PFSK-1 (cell line): ENCODE measurements around the gene KMT5C.

Experiments
- FOXP2 ChIP-seq: optimal IDR thresholded peaks from 2 replicates; pipeline ENCODE3; 2011; ENCODE audit warnings: borderline replicate concordance, control low read depth, inconsistent platforms; ENCODE audit not compliant: insufficient read depth; ENCODE audit errors: extremely low read length, extremely low read depth
- POLR2AphosphoS5 ChIP-seq: IDR thresholded peaks from 2 replicates; pipeline ENCODE4 v1.6.1; 2012; ENCODE audit warnings: low read depth, mild to moderate bottlenecking, control low read depth, low read length, moderate library complexity
- SIN3A ChIP-seq: IDR thresholded peaks from 2 replicates; pipeline ENCODE4 v1.6.1; 2012; ENCODE audit warnings: mild to moderate bottlenecking, low read length, moderate library complexity, borderline replicate concordance; ENCODE audit not compliant: insufficient read depth
- TAF1 ChIP-seq: IDR thresholded peaks from 2 replicates; pipeline ENCODE4 v1.6.1; 2012; ENCODE audit warnings: low read length, control low read depth, borderline replicate concordance; ENCODE audit not compliant: insufficient read depth
- TF ChIP-seq, protein P1 (sequence below), 2 experiments: IDR thresholded peaks; 2 replicates each; pipeline versions ENCODE4 v1.6.1 to v1.8.0; 2011 to 2012; ENCODE audit warnings: low read depth in 2 of 2, low read length in 2 of 2, control low read depth in 1 of 2, inconsistent platforms in 1 of 2, mild to moderate bottlenecking in 1 of 2, moderate library complexity in 1 of 2; ENCODE audit not compliant: insufficient read depth in 1 of 2

The KMT5C gene

DNA sequence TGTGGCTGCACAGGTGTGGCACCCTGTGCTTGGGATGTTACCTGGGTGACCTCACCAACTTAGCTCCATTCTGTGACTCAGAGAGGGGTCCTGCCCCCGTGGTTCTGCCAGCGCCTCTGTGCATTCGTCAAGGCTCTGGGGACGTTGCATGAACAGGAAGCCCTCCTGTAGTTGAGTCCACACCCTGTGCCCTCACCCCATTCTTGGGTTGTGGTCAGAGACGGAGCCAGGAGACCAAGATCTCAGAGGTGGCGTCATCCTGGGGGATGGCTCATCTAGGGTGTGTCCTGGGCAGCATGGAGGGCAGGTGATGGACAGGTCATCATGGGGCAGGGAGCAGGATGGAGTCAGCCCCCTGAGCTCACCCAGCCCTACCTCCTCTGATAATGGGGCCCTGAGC, 12.4 kb downstream of the KMT5C start:
- TF ChIP-seq POLR2AphosphoS5 (no peak), FOXP2 (no peak), TAF1 (no peak), SIN3A (no peak)
- TF ChIP-seq, protein P1, sequence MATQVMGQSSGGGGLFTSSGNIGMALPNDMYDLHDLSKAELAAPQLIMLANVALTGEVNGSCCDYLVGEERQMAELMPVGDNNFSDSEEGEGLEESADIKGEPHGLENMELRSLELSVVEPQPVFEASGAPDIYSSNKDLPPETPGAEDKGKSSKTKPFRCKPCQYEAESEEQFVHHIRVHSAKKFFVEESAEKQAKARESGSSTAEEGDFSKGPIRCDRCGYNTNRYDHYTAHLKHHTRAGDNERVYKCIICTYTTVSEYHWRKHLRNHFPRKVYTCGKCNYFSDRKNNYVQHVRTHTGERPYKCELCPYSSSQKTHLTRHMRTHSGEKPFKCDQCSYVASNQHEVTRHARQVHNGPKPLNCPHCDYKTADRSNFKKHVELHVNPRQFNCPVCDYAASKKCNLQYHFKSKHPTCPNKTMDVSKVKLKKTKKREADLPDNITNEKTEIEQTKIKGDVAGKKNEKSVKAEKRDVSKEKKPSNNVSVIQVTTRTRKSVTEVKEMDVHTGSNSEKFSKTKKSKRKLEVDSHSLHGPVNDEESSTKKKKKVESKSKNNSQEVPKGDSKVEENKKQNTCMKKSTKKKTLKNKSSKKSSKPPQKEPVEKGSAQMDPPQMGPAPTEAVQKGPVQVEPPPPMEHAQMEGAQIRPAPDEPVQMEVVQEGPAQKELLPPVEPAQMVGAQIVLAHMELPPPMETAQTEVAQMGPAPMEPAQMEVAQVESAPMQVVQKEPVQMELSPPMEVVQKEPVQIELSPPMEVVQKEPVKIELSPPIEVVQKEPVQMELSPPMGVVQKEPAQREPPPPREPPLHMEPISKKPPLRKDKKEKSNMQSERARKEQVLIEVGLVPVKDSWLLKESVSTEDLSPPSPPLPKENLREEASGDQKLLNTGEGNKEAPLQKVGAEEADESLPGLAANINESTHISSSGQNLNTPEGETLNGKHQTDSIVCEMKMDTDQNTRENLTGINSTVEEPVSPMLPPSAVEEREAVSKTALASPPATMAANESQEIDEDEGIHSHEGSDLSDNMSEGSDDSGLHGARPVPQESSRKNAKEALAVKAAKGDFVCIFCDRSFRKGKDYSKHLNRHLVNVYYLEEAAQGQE (IDR thresholded peaks at IDR 0.05; ENCODE audit: insufficient read depth in 1 of 2, low read depth in 2 of 2, low read length in 2 of 2) = no peak

DNA sequence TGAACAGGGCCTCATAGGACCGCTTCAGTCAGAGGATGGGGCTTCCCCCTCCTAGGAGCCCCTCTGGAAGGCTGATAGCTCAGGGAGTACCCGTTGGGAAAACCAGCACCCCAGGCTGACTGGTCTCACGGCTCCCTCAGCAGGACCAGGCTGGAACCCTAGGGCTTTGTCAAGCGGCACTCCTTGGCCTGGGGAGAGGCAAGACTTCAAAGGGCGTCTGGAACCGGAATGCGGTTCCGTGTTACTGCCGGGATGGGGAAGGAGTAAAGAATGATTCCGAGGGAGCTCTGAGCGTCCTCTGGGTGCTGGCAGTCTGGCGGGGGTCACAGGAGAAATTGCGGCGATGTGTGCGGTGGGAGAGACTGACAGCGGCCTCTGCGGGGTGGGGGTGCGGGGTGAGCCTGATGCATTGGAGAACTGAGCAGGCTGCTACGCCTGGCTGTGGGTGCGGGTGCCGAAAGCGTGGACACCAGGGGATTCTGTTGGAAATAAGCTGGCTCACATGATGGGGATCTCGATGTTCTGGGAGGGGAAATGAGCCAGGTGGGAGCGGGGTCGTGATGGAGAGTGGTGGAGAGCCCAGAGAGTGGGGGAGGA, 13.0 kb downstream of the KMT5C start:
- TF ChIP-seq TAF1 (no peak), POLR2AphosphoS5 (no peak)
- TF ChIP-seq, protein P1 (IDR thresholded peaks at IDR 0.05; ENCODE audit: insufficient read depth in 1 of 2, low read depth in 2 of 2, low read length in 2 of 2) = no peak

DNA sequence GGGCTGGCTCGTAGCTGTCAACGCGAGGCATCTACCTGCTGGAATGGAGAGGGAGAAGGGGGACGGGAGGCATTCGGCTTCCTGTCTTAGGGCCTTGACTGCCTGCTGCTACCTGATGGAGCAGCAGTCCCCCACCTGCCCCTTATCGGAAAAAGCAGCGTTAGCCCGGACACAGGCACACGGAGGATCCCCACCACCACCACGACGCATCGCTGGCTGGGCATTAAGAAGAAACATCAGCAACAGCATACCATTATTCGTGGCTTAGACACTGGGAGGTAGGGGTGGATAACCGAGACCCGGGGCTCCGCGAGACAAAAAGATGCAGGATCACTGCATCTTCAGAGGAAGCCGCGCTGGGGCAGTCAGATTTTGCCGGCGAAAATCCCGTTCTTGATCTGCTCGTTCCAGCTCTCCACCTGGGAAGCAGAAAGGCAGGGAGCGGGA, 13.7 kb downstream of the KMT5C start:
- TF ChIP-seq SIN3A (no peak), POLR2AphosphoS5 (no peak), FOXP2 (no peak), TAF1 (no peak)
- TF ChIP-seq, protein P1 (IDR thresholded peaks at IDR 0.05; ENCODE audit: insufficient read depth in 1 of 2, low read depth in 2 of 2, low read length in 2 of 2) = no peak

DNA sequence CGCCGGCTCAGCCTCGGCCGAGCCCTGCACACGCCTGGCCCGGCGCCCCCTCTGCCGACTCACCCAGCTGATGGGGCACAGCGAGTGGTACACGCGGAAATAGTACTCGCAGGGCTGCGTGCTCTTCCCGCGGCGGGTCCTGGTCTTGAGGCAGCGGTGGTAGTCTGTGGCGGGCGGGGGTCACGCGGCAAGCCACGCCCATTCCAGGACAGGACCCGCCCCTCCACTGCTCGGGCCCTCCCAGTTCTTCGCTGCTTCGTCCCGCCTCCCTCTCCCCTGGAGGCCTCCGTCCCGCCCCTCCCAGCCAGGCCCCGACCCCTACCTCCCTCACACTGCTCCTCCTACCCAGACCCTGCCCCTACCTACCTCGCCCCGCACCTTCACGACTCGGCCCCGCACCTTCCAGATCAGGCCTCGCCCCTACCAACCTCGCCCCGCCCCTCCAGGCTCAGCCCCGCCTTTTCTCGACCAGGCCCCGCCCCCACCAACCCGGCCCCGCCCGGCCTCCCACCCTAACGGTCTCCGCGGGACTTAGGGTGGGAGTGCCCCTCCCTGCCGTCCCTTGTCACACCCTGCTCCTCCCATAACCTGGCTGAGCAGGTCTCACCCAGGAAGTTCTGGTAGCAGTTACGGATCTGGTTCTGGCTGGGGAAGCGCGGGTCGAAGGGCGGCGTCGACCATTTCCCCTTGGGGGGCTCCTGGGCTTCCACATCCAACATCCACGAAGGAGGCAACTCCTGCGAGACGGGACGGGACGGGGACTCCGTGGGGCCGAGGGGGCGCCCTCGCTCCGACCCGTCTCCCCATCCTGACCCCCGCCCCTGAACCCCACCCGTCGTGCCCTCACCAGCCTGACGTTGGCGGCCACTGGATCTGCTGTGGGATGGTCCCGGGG, 14.4 kb downstream of the KMT5C start:
- TF ChIP-seq, protein P1 (IDR thresholded peaks at IDR 0.05; ENCODE audit: insufficient read depth in 1 of 2, low read depth in 2 of 2, low read length in 2 of 2) = no peak
- TF ChIP-seq TAF1 = no peak
